Erythroblast (primary cell): ENCODE data around the gene CERS2.

Experiments
- DNase-seq, 2 experiments: peaks; one replicate each; lab custom pipeline; 2025; lab: John Stamatoyannopoulos, UW
- GATA1 ChIP-seq: IDR thresholded peaks from 2 replicates; pipeline ENCODE4 v1.6.1; 2011; ENCODE audit warnings: low read depth, mild to moderate bottlenecking, control low read depth, low read length, moderate library complexity
- POLR2A ChIP-seq: IDR thresholded peaks from 2 replicates; pipeline ENCODE4 v1.6.1; 2011; ENCODE audit warnings: mild to moderate bottlenecking, low read length

The CERS2 gene

GRCh38 chr1:151003180-151003579, 28.5 kb upstream of the CERS2 start:
- DNase-seq, result no peak
- TF ChIP-seq GATA1 (no peak), POLR2A (no peak)

- TF ChIP-seq POLR2A (no peak), GATA1 (no peak)
- no peak for DNase-seq
Observed at GRCh38 chr1:151002611-151003010, 28.0 kb upstream of the CERS2 start.

DNA sequence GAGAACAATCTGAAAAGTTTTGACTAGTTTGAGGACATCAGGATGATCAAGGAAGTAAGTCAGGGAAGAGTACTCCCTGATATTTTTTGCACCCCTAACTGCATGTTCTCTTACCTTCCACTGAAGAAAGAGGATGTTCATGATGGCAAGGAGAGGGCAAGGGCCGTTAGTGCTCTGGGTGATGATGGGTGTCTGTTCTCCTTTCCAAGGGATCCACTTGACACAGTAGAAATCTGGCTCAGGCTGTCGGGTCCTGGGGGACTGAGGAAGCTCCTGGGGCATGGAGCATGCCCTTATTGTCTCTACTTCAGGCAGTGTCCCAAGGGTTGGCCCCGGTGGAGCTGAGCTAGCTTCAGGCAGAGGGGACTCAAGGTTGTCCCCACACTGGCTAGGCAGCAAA, 27.4 kb upstream of the CERS2 start:
- no peak for TF ChIP-seq GATA1
- no peak for TF ChIP-seq POLR2A
- no peak for DNase-seq

DNA sequence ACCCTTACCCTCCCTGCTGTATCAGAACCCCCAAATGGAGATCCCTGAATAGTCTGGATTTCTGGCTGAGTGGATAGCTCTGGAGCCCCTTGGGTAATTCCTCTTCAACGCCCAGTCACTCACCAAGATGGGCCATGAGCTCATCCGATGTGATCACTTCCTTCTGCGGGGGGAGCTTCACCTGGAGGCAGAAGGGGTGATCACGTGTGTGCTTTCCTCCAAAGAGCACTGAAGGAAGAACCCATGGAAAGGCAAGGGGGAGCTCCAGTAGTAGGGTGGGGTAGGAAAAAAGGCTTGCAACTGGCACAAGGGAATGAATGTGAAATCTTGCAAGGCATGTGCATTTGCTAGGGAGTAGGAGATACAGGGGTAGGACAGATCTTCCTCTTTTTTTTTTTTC, 27.0 kb upstream of the CERS2 start:
- no peak for DNase-seq

DNA sequence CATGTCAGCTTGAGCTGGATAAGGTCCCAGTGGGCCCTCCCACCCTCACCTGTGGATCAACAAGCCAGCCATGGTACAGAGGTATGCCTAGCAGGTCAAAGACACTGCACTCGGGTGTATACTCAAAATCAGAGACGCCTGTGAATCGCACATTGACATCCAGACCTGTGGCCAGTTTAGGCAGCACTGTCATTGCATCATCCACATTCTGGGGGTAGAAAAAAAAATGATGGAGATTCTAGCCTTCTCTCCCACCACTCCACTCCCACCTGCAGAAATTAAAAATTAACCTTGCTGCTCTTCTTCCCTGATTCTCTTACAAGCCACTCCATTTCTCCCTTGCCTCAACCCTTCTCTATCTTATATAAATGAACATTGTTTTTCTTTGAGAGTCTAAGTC, 25.8 kb upstream of the CERS2 start:
- TF ChIP-seq GATA1 (no peak), POLR2A (no peak)
- DNase-seq, result no peak

More for the DNA sequence above, 27.0 kb upstream of the CERS2 start:
- TF ChIP-seq POLR2A, result no peak
- TF ChIP-seq GATA1, result no peak

- no peak for DNase-seq
- TF ChIP-seq POLR2A, result no peak
- no peak for TF ChIP-seq GATA1
Observed at GRCh38 chr1:150999926-151000325, 25.3 kb upstream of the CERS2 start.

GRCh38 chr1:150999051-150999674, 24.5 kb upstream of the CERS2 start:
- TF ChIP-seq POLR2A (no peak), GATA1 (no peak)
- DNase-seq, result peak; percentile 45 to 55

DNA sequence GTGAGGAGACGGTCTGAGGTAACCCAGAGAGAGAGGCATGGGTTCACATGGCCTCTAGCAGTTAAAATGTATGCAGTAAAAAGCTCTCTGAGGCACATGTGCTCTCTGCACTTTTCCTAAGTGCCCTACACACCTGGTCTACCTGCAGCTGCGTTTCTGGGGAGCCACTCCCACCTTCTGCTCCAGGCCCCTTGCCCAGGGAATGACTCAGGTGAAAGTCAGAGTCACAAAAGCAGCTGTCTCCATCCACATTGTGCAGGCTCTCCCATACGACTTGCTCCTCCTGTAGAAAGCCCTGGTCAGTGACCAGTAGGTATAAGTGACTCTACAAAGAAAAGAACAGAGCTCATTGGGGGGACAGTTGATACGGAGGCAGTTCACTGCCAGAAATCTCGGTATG, 23.3 kb upstream of the CERS2 start:
- TF ChIP-seq POLR2A (no peak), GATA1 (no peak)
- DNase-seq, result no peak

GRCh38 chr1:150997126-150997872, 22.7 kb upstream of the CERS2 start:
- TF ChIP-seq GATA1 (no peak), POLR2A (no peak)
- DNase-seq, result no peak

GRCh38 chr1:150995896-150996295, 21.3 kb upstream of the CERS2 start:
- no peak for TF ChIP-seq POLR2A
- no peak for TF ChIP-seq GATA1
- peak; percentile 35 to 68 for DNase-seq

GRCh38 chr1:150995460-150995859, 20.8 kb upstream of the CERS2 start:
- TF ChIP-seq GATA1, result no peak
- TF ChIP-seq POLR2A, result no peak
- DNase-seq, result no peak

- TF ChIP-seq POLR2A (no peak), GATA1 (no peak)
- no peak for DNase-seq
Observed at GRCh38 chr1:150994248-150994647, 19.6 kb upstream of the CERS2 start.

DNA sequence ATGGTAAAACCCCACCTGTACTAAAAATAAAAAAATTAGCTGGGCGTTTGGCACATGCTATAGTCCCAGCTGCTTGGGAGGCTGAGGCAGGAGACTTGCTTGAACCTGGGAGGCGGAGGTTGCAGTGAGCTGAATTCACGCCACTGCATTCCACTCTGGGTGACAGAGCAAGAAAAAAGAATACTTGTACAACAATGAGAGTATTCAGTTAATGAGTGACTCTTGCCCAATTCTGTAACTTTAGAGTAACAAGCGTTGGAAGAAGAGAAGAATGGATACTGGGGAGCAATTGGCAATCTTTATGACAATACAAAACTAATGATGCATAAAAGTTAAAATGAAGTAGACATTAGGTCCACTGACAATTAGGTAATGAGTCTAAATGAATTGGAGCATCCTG, 18.0 kb upstream of the CERS2 start:
- TF ChIP-seq GATA1 (no peak), POLR2A (no peak)
- DNase-seq, result no peak

- no peak for TF ChIP-seq GATA1
- no peak for TF ChIP-seq POLR2A
- no peak for DNase-seq
Observed at GRCh38 chr1:150987924-150988323, 13.3 kb upstream of the CERS2 start.
